ENCODE measurements around the gene DNAL4. TPM values are rescaled to one million over a fixed set of nuclear protein-coding genes. Genes with fewer than 3 reads are reported as not detected.
A peak's percentile ranks its signal among the peaks of the same experiment; 100 is the strongest.

The DNAL4 gene
- total RNA-seq, 4 donors from 2014 or later, result 9.3 to 15.2 (median 12.8) TPM

- H3K36me3 ChIP-seq, result peaks cover 87 to 97% (median 92%) of the 10 kb centered on the region in 4 donors
- peaks cover 13 to 28% (median 27%) of the 10 kb centered on the region in 4 donors for H3K4me1 ChIP-seq
- no peaks in the 10 kb centered on the region for H3K27me3 ChIP-seq
- TF ChIP-seq POLR2A (IDR thresholded peaks at IDR 0.05; ENCODE audit: low read depth) (no peak), POLR2AphosphoS5 (IDR thresholded peaks at IDR 0.05) (no peak), EP300 (IDR thresholded peaks at IDR 0.05) (no peak)
- TF ChIP-seq, protein P1, sequence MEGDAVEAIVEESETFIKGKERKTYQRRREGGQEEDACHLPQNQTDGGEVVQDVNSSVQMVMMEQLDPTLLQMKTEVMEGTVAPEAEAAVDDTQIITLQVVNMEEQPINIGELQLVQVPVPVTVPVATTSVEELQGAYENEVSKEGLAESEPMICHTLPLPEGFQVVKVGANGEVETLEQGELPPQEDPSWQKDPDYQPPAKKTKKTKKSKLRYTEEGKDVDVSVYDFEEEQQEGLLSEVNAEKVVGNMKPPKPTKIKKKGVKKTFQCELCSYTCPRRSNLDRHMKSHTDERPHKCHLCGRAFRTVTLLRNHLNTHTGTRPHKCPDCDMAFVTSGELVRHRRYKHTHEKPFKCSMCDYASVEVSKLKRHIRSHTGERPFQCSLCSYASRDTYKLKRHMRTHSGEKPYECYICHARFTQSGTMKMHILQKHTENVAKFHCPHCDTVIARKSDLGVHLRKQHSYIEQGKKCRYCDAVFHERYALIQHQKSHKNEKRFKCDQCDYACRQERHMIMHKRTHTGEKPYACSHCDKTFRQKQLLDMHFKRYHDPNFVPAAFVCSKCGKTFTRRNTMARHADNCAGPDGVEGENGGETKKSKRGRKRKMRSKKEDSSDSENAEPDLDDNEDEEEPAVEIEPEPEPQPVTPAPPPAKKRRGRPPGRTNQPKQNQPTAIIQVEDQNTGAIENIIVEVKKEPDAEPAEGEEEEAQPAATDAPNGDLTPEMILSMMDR (IDR thresholded peaks at IDR 0.05), result no peak
- WGBS, result 91% methylated on average over 16 of the region's 18 CpGs
- no peaks in the 10 kb centered on the region for H3K9me3 ChIP-seq
- DNase-seq (ENCODE audit: extremely low spot score), result no peak
- H3K27ac ChIP-seq (replicated peaks in 1 of 4), result peak overlapping the region in 3 of 4 donors; percentile 18 to 86 (median 48)
- intact Hi-C loops (cut with DNase I), result no loop called here
- H3K4me3 ChIP-seq, result no peak overlapping the region
Measured at GRCh38 chr22:38738475-38739070, 55.4 kb downstream of the DNAL4 start.

DNA sequence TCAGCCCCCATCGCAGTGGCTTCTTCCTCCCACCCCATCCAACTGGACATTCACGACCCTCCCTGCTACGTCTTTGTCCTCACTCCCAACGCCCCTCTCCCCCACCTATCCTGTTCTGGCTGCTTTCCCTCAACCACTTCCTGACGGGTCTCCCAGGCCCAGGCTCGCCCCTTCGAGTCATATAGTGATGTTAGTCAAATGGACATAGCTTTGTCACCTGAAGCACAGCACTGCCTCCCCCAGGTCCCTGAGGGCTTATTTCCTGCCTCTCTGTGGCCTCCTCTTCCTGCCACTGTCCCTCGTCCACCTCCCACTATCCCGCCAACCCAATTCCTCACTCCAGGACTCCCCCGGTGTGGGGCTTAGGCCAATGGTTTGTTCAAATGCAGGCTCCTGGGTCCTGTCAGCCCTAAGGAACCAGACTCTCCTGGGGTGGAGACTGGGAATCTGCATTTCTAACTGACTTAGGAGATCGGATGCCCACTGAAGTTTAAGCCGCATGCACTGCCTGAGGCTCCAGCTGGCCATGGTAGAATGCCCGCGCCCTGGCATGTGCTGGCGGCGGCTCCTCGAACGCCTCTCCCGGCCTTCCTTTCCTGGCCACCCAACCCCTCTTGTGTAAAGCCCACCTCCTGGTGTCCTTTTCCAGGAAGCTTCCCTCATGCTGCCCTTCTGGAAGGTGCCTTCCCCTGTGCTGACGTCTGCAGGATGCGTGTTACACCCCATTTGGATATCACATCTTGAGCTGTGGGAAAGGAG lies 56.5 kb downstream of the DNAL4 start:
- DNase-seq (ENCODE audit: extremely low spot score), result no peak
- Histone ChIP-seq H3K9me3 (no peaks in the 10 kb centered on the region), H3K4me1 (peaks cover 24 to 39% (median 38%) of the 10 kb centered on the region in 4 donors), H3K4me3 (no peak overlapping the region), H3K27me3 (no peaks in the 10 kb centered on the region), H3K27ac (replicated peaks in 1 of 4) (peak overlapping the region; percentile 12 to 86 (median 46)), H3K36me3 (peaks cover 76 to 86% (median 82%) of the 10 kb centered on the region in 4 donors)
- intact Hi-C loops (cut with DNase I), result no loop called here
- TF ChIP-seq EP300 (IDR thresholded peaks at IDR 0.05) (no peak), POLR2AphosphoS5 (IDR thresholded peaks at IDR 0.05) (no peak), POLR2A (IDR thresholded peaks at IDR 0.05; ENCODE audit: low read depth) (no peak)
- TF ChIP-seq, protein P1 (IDR thresholded peaks at IDR 0.05), result no peak
- WGBS, result 83% methylated on average over 21 of the region's 21 CpGs

- Histone ChIP-seq H3K27ac (replicated peaks in 1 of 4) (peak overlapping the region; percentile 74 to 86 (median 80)), H3K4me1 (peaks cover 30 to 48% (median 46%) of the 10 kb centered on the region in 4 donors), H3K4me3 (no peak overlapping the region), H3K9me3 (no peaks in the 10 kb centered on the region), H3K27me3 (no peaks in the 10 kb centered on the region), H3K36me3 (peaks cover 63 to 83% (median 79%) of the 10 kb centered on the region in 4 donors)
- intact Hi-C loops (cut with DNase I), result no loop called here
- DNase-seq (ENCODE audit: extremely low spot score), result no peak
- TF ChIP-seq, protein P1 (IDR thresholded peaks at IDR 0.05), result no peak
- TF ChIP-seq POLR2AphosphoS5 (IDR thresholded peaks at IDR 0.05) (no peak), EP300 (IDR thresholded peaks at IDR 0.05) (no peak), POLR2A (IDR thresholded peaks at IDR 0.05; ENCODE audit: low read depth) (no peak)
- WGBS, result 92% methylated on average over 7 of the region's 7 CpGs
Measured at GRCh38 chr22:38736257-38736570, 57.7 kb downstream of the DNAL4 start.

DNA sequence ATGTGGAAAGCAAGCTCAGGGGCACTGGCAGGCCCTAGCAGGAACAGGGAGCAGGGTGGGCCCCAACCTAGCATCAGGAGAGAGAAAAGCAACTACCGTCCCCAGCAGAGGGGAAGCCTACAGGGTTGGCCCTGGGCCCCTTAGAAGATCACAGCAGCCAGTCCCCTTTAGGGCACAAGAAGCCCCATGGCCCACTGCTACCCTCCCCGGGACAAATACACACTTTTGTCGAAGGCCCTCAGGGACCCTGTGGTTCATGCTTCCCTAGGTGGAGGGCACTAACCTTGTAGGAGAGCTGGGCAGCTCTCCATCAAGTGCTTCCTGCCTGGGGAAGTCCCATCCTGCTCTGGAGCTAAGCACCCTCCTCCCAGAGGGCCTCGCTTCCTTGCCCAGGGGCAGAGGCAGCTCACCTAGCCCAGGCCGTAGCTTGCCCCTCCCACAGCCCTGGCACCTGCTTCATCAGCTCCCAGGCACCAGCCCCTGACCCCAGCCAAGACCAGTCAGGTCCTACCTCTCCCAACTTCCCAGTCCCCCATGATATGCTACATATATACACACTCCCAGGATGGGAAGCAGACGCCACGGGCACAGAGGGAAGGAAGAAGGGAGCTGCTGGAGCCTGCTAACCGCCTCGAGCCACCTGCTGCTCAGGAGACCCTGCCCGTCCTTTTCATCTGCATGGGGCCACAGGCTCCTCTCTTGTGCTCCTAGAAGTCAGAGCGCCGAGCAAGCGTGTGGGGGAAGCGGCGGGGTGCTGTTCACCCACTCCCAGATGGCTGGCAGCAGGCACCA lies 58.3 kb downstream of the DNAL4 start:
- no peak for DNase-seq (ENCODE audit: extremely low spot score)
- WGBS, result 78% methylated on average over 14 of the region's 15 CpGs
- H3K27me3 ChIP-seq, result no peaks in the 10 kb centered on the region
- H3K4me3 ChIP-seq, result no peak overlapping the region
- H3K27ac ChIP-seq (replicated peaks in 1 of 4), result peak overlapping the region; percentile 74 to 86 (median 80)
- peaks cover 30 to 48% (median 46%) of the 10 kb centered on the region in 4 donors for H3K4me1 ChIP-seq
- TF ChIP-seq POLR2AphosphoS5 (IDR thresholded peaks at IDR 0.05) (peak in 1 of 2 donors; percentile 47), POLR2A (IDR thresholded peaks at IDR 0.05; ENCODE audit: low read depth) (no peak)
- intact Hi-C loops (cut with DNase I), result no loop called here
- peaks cover 59 to 83% (median 79%) of the 10 kb centered on the region in 4 donors for H3K36me3 ChIP-seq
- H3K9me3 ChIP-seq, result no peaks in the 10 kb centered on the region

DNA sequence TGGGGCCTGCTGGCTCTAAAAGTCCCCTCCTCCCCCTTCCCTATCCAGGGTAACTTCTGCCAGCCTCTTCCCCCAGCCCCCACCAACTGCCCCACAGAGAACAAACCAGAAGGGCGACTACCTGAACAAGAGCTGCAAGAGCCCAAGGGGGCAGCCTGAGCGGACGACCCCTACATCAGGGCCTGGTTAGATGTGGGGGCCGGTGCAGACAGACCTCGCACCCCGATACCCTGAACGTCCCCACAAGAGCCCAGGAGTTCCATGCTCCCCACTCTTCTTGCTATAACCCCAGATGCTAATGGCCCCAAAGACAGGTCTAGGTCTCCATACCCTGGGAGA lies 58.8 kb downstream of the DNAL4 start:
- intact Hi-C loops (cut with DNase I), result no loop called here
- 97% methylated on average over 6 of the region's 7 CpGs for WGBS
- H3K27ac ChIP-seq (replicated peaks in 1 of 4), result peak overlapping the region; percentile 74 to 86 (median 80)
- H3K36me3 ChIP-seq, result peaks cover 59 to 83% (median 79%) of the 10 kb centered on the region in 4 donors
- H3K4me3 ChIP-seq, result no peak overlapping the region
- TF ChIP-seq EP300 (IDR thresholded peaks at IDR 0.05) (no peak), POLR2A (IDR thresholded peaks at IDR 0.05; ENCODE audit: low read depth) (no peak), POLR2AphosphoS5 (IDR thresholded peaks at IDR 0.05) (no peak)
- TF ChIP-seq, protein P1 (IDR thresholded peaks at IDR 0.05), result no peak
- H3K9me3 ChIP-seq, result no peaks in the 10 kb centered on the region
- no peaks in the 10 kb centered on the region for H3K27me3 ChIP-seq
- H3K4me1 ChIP-seq, result peaks cover 30 to 48% (median 46%) of the 10 kb centered on the region in 4 donors
- no peak for DNase-seq (ENCODE audit: extremely low spot score)

All from esophagus muscularis mucosa (tissue), 4 donors.